ENCODE results near the gene ZNHIT2. TPM values are rescaled to one million over a fixed set of nuclear protein-coding genes. Genes with fewer than 3 reads are reported as not detected.
A peak's percentile ranks its signal among the peaks of the same experiment; 100 is the strongest.

The ZNHIT2 gene
- total RNA-seq, 2 experiments from 2014 or later, result 11.5 to 32.4 TPM

DNA sequence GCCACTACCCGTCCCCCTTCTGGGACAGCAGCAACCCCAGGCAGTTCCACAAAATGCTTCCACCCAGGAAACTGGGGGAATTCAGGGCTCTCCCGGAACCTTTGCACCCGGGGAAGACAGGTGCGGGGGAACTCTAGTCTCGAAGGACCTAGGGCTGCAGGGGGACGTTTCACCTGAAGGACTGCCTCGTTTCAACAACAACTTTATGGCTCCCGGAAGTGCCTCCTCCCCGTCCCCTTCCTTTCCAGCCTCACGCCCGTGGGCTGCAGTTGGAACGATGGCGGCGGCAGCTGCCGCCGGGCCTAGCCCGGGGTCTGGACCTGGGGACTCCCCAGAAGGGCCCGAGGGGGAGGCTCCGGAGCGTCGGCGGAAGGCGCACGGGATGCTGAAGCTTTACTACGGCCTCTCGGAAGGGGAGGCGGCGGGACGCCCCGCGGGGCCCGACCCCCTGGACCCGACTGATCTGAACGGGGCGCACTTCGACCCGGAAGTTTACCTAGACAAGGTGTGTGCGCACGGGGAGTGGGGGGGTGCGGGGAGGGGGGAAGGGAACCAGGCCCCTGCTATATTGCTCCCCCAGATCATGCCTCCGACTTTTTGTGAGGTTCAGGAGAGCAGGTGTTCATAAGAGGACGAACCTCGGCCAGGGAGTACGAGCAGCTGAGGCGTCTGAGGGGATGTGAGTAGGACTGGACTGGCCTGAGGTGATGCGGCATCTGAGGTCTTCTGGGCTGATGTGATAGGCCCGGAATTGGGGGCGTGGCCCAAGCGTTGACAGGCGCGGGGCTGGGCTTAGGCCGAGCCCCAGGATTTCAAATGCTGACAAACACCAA lies 21.3 kb downstream of the ZNHIT2 start, which contains the start of gene VPS51:
VPS51 (plus strand) TSS at position 241 of the 833 bp plus-strand sequence; CDS start at position 278, 37 bp downstream.
- H3K4me3 ChIP-seq (ENCODE audit: low read depth, low read length, poor library complexity, severe bottlenecking), result peak within 1 kb of the TSS; percentile 78
- peaks cover 16% of the 10 kb centered on the region for H3K4me1 ChIP-seq (ENCODE audit: insufficient read depth, low read length, poor library complexity, severe bottlenecking)
- H3K9me3 ChIP-seq (ENCODE audit: low read length), result no peaks in the 10 kb centered on the region
- peak within 1 kb of the TSS; percentile 68 for H3K27ac ChIP-seq (ENCODE audit: low read depth, low read length, poor library complexity, severe bottlenecking)
- peaks cover 6% of the 10 kb centered on the region; the same call in 1 of the 2 replicates for H4K20me1 ChIP-seq (ENCODE audit: insufficient read depth, low read length)
- POLR2A ChIA-PET, result interaction anchor here (0.8 to 1.5 kb wide), 4 partner anchors 11 to 50 kb away, joined by 4 read pairs; no protein-coding TSS in a partner anchor
- BruUV-seq (replicated peaks), result no TSS peak
- CTCF ChIA-PET (ENCODE audit: unreplicated experiment), result no interaction called here
- TF ChIP-seq EZH2phosphoT487 (IDR thresholded peaks at IDR 0.05; ENCODE audit: borderline replicate concordance, low read depth, low read length), result no peak
- TF ChIP-seq, protein P1, sequence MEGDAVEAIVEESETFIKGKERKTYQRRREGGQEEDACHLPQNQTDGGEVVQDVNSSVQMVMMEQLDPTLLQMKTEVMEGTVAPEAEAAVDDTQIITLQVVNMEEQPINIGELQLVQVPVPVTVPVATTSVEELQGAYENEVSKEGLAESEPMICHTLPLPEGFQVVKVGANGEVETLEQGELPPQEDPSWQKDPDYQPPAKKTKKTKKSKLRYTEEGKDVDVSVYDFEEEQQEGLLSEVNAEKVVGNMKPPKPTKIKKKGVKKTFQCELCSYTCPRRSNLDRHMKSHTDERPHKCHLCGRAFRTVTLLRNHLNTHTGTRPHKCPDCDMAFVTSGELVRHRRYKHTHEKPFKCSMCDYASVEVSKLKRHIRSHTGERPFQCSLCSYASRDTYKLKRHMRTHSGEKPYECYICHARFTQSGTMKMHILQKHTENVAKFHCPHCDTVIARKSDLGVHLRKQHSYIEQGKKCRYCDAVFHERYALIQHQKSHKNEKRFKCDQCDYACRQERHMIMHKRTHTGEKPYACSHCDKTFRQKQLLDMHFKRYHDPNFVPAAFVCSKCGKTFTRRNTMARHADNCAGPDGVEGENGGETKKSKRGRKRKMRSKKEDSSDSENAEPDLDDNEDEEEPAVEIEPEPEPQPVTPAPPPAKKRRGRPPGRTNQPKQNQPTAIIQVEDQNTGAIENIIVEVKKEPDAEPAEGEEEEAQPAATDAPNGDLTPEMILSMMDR (conservative IDR thresholded peaks at IDR 0.05; ENCODE audit: low read length), result no peak
- H3K4me2 ChIP-seq (ENCODE audit: low read length), result peak within 1 kb of the TSS; percentile 91
- peaks cover 35% of the 10 kb centered on the region for H3K36me3 ChIP-seq (ENCODE audit: insufficient read depth, low read length)
- peaks cover 27% of the 10 kb centered on the region for H3K79me2 ChIP-seq (ENCODE audit: insufficient read depth, low read depth, low read length)
- intact Hi-C loops (cut with micrococcal nuclease; ENCODE audit: unreplicated experiment), result loop anchor here (1.0 kb wide), 1 partner anchor 56 kb away; no protein-coding TSS in a partner anchor
- peak within 1 kb of the TSS; percentile 94 for H2AFZ ChIP-seq (ENCODE audit: low read length)
- peak; percentile 94 for DNase-seq (ENCODE audit: low spot score)
- H3K9me2 ChIP-seq (ENCODE audit: insufficient read depth, low read length), result no peaks in the 10 kb centered on the region

- no peak for TF ChIP-seq EZH2phosphoT487 (IDR thresholded peaks at IDR 0.05; ENCODE audit: borderline replicate concordance, low read depth, low read length)
- TF ChIP-seq, protein P1 (conservative IDR thresholded peaks at IDR 0.05; ENCODE audit: low read length), result no peak
- Histone ChIP-seq H3K4me1 (ENCODE audit: insufficient read depth, low read length, poor library complexity, severe bottlenecking) (peaks cover 19% of the 10 kb centered on the region), H3K79me2 (ENCODE audit: insufficient read depth, low read depth, low read length) (peaks cover 21% of the 10 kb centered on the region), H3K9me3 (ENCODE audit: low read length) (no peaks in the 10 kb centered on the region), H3K27ac (ENCODE audit: low read depth, low read length, poor library complexity, severe bottlenecking) (no peak overlapping the region), H4K20me1 (ENCODE audit: insufficient read depth, low read length) (peaks cover 6% of the 10 kb centered on the region; the same call in 1 of the 2 replicates), H3K4me3 (ENCODE audit: low read depth, low read length, poor library complexity, severe bottlenecking) (peak overlapping the region; percentile 78), H3K4me2 (ENCODE audit: low read length) (peak overlapping the region; percentile 56), H2AFZ (ENCODE audit: low read length) (peak overlapping the region; percentile 94), H3K9me2 (ENCODE audit: insufficient read depth, low read length) (no peaks in the 10 kb centered on the region), H3K36me3 (ENCODE audit: insufficient read depth, low read length) (peaks cover 32% of the 10 kb centered on the region)
- ChIA-PET POLR2A (no interaction called here), CTCF (ENCODE audit: unreplicated experiment) (no interaction called here)
- intact Hi-C loops (cut with micrococcal nuclease; ENCODE audit: unreplicated experiment), result no loop called here
- BruUV-seq (replicated peaks), result no TSS peak
- DNase-seq (ENCODE audit: low spot score), result no peak
Observed at GRCh38 chr11:65095427-65095826, 22.1 kb downstream of the ZNHIT2 start.

DNA sequence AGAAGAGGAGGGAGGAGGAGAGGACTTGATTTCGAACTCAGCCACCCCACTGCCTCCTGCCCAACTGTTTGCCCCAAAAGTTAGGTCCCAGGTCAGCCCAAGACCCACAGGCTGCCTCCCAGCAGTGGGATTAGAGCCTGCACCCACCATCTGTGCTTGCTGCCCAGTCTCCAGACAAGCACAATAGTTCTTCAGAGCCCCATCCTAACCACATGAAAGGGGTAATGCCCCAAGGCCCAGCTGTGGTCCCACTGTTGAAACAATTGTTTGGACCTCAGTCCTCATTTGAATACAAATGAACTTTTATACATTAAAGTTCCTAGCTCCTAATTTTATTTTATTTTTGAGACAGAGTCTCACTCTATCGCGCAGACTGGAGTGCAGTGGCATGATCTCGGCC lies 26.9 kb downstream of the ZNHIT2 start:
- no peaks in the 10 kb centered on the region for H3K9me2 ChIP-seq (ENCODE audit: insufficient read depth, low read length)
- no peak overlapping the region for H3K27ac ChIP-seq (ENCODE audit: low read depth, low read length, poor library complexity, severe bottlenecking)
- intact Hi-C loops (cut with micrococcal nuclease; ENCODE audit: unreplicated experiment), result no loop called here
- ChIA-PET POLR2A (interaction anchor here (1.4 kb wide), 1 partner anchor 14 kb away, joined by 5 read pairs; no protein-coding TSS in a partner anchor), CTCF (ENCODE audit: unreplicated experiment) (no interaction called here)
- H3K4me2 ChIP-seq (ENCODE audit: low read length), result no peak overlapping the region
- BruUV-seq (replicated peaks), result no TSS peak
- H3K9me3 ChIP-seq (ENCODE audit: low read length), result no peaks in the 10 kb centered on the region
- no peaks in the 10 kb centered on the region for H4K20me1 ChIP-seq (ENCODE audit: insufficient read depth, low read length)
- no peak for DNase-seq (ENCODE audit: low spot score)
- H3K4me3 ChIP-seq (ENCODE audit: low read depth, low read length, poor library complexity, severe bottlenecking), result no peak overlapping the region
- no peaks in the 10 kb centered on the region for H3K79me2 ChIP-seq (ENCODE audit: insufficient read depth, low read depth, low read length)
- peaks cover 21% of the 10 kb centered on the region for H3K36me3 ChIP-seq (ENCODE audit: insufficient read depth, low read length)
- peaks cover 12% of the 10 kb centered on the region for H3K4me1 ChIP-seq (ENCODE audit: insufficient read depth, low read length, poor library complexity, severe bottlenecking)
- H2AFZ ChIP-seq (ENCODE audit: low read length), result no peak overlapping the region
- TF ChIP-seq EZH2phosphoT487 (IDR thresholded peaks at IDR 0.05; ENCODE audit: borderline replicate concordance, low read depth, low read length), result no peak
- TF ChIP-seq, protein P1 (conservative IDR thresholded peaks at IDR 0.05; ENCODE audit: low read length), result no peak
